HG03095 (cell line): ENCODE results near the gene AKAP6.

Source experiments
- ATAC-seq: cut with Tn5 transposase; IDR thresholded peaks from one replicate; pipeline ENCODE4 v1.9.1; 2021; ENCODE audit warnings: moderate library complexity; ENCODE audit not compliant: unreplicated experiment

Gene AKAP6

DNA sequence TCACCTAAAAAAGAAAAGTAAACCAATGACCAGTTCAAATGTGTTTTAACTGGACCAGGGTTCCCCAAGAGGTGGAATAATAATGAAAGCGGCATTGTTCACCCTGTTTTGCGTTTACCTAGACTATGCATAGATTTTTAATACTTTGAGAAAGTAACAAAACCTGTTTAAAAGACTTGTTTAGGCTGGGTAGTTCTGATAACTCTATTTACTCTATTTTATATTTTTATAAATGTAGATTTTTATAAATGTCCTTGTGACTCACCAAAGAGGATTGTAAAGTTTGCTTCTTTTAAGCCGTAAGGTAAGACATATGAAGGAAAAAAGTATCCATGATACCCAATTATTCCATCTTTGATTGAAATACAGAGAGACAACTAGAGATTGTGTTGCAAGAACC lies 321.6 kb downstream of the AKAP6 start:
- ATAC-seq, result no peak

GRCh38 chr14:32654106-32654505 lies 325.0 kb downstream of the AKAP6 start:
- ATAC-seq, result no peak

- no peak for ATAC-seq
These were observed 327.5 kb downstream of the AKAP6 start for GRCh38 chr14:32656601-32657000.

DNA sequence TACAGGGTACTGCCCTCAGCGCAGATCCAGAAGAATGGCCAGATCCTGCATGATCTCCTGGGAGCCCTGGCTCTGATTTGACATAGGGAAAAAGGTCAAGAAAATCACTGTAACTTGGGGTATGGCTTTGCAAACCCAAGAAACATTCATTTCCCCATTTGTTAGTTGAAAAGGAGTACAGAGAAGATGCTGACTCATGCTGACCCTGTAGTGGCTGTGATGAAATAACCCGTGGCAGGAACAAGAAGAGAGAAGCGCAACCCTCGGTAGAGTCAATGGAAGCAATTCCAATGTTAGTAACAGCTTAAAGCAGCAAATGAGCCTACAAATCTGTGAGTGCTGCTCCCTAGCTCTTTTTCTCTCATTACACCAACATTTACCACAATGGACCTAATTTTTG lies 328.0 kb downstream of the AKAP6 start:
- peak; percentile 75 for ATAC-seq

DNA sequence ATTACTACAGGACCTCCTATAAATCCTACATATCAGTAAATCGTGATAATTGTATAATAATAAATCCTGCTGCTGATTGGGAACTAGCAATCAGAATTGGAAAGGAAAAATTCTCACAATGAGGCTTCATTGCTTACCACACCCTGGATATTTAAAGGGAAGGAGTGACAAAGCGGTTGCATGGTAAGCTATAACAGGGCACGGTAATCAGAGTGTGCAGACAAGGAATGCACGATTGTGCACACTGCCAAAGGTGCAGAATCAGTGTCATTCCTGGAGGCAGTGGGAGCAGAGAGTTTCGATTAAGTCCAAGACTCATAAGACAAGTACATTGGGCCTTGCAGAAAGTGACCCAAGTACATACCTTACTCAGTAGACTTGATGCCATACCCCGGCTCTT lies 332.1 kb downstream of the AKAP6 start:
- no peak for ATAC-seq

- no peak for ATAC-seq
These were observed 333.1 kb downstream of the AKAP6 start for GRCh38 chr14:32662211-32662610.

- no peak for ATAC-seq
These were observed 337.2 kb downstream of the AKAP6 start for GRCh38 chr14:32666308-32666707.

GRCh38 chr14:32667287-32667686 lies 338.2 kb downstream of the AKAP6 start:
- ATAC-seq, result no peak

DNA sequence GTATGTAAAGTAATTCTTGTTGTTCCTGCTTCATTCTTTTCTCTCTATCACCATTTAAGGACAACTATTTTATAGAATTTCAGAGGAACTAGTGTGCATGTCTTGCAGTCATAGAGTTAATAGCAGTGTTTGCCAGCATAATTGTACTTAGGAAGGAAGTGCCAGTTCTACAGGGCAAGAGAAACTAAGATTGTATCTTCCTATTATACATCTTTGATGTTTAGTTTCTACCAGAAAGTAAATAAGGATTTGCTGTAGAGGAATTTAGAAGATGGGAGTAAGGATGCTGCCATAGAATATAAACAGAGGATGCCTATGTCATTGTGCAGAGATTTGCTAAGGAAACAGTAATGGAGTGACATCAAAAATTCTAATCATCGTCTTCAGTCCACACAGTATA lies 338.7 kb downstream of the AKAP6 start:
- no peak for ATAC-seq

DNA sequence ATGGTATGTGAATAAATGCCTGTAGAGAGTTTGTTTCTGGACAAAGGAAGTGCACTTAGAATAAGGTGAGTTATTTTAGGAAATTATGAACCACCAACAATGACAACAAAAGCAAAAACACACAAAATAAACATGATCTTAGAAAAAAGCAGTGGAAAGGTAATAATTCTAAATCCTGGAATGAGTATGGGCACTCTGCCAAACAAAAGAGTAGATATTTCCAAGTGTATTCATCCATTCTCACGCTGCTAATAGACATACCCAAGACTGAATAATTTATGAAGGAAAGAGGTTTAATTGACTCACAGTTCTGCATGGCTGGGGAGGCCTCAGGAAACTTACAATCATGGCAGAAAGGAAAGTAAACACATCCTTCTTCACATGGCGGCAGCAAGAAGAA lies 340.3 kb downstream of the AKAP6 start:
- ATAC-seq, result no peak

DNA sequence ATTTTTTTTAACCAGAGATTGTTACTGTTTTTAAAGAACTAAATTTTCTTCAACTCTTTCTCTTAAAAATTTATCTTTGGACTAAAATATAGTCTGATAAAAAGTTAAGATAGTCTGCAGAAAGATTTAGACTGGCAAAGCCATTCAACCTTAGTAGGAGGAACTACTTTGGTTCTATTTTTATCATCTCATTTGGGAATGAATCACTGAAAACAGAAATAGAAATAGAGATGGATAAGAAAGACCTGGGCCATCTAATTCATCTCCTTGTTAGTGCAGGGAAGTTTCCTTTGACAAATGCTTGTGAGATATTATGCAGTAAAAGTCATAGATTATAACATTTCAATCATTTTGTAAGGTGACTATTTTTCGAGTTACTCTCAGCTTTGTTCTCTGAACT lies 346.3 kb downstream of the AKAP6 start:
- ATAC-seq, result no peak

- ATAC-seq, result no peak
These were observed 348.2 kb downstream of the AKAP6 start for GRCh38 chr14:32677129-32677780.

- ATAC-seq, result no peak
These were observed 349.0 kb downstream of the AKAP6 start for GRCh38 chr14:32678088-32678487.

- no peak for ATAC-seq
These were observed 351.0 kb downstream of the AKAP6 start for GRCh38 chr14:32679927-32680612.

DNA sequence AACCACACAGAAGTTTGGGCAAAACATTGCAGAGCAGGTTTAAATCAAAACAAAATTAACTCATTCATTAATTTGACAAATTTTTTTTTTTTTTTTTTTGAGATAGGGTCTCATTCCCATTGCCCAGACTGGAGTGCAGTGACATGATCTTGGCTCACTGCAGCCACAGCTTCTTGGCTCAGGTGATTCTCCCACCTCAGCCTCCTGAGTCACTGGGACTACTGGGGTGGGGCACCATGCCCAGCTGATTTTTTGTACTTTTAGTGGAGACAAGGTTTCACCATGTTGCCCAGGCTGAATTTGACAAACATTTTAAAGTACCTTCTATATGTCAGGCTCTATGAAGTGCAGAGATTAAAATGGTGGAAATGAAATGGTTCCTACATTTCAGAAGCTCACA lies 352.5 kb downstream of the AKAP6 start:
- ATAC-seq, result no peak

- no peak for ATAC-seq
These were observed 353.1 kb downstream of the AKAP6 start for GRCh38 chr14:32682214-32682613.

DNA sequence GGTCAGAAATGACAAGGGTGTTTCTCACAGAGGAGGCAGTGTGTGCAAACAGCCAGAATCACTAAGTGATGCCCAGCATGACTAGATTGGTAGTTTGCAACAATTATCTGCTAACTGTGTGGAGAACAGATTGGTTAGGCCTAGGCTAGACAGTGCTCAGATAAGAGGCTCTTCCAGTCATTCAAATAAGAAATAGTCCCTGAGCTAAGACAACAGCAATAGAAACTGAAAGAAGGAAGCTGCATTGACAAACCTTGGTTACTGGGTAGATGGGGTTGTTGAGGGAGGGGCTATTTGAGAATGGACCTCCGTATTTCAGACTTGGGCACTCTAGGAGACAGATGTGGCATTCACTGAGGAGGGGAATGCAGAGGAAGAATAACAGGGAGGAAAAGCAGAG lies 354.6 kb downstream of the AKAP6 start:
- ATAC-seq, result peak; percentile 70

GRCh38 chr14:32688941-32689340 lies 359.8 kb downstream of the AKAP6 start:
- ATAC-seq, result no peak

DNA sequence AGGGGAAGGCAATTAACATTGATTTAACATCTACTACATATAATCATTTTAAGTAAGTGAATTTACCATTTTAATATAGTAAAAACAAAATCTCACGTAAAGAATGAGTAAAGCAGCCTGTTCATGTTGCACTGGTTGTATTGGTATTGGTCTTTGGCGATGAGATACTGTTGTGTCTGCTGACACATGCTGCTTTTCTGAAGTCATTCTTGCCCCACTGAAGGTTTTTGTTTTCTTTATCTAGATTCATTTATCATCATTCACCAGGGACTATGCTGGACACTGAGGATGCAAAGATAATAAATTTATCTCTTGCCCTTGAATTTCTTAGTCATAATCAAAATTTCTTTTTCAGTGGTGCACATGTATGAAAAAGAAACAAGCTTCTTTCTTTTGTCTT lies 363.3 kb downstream of the AKAP6 start:
- ATAC-seq, result no peak

DNA sequence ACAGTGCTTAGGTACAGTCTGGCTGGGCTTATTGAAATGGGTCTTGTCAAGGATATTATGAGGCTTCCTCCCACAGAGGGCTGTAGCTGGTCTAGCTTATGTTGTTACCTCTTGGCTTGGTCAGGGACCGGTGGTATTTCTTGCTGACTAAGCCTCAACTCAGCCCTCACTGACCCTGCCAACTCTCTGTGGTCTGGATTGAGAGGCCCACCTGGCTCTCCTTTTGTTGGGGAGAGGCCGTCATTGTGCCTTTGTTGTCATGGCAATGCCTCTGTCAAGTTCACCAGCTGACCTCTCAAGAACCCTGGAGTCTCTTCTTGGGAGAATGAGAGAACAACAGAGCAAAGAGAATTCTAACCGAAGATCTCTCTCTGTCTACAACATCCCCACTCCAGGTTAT lies 364.0 kb downstream of the AKAP6 start:
- ATAC-seq, result no peak

DNA sequence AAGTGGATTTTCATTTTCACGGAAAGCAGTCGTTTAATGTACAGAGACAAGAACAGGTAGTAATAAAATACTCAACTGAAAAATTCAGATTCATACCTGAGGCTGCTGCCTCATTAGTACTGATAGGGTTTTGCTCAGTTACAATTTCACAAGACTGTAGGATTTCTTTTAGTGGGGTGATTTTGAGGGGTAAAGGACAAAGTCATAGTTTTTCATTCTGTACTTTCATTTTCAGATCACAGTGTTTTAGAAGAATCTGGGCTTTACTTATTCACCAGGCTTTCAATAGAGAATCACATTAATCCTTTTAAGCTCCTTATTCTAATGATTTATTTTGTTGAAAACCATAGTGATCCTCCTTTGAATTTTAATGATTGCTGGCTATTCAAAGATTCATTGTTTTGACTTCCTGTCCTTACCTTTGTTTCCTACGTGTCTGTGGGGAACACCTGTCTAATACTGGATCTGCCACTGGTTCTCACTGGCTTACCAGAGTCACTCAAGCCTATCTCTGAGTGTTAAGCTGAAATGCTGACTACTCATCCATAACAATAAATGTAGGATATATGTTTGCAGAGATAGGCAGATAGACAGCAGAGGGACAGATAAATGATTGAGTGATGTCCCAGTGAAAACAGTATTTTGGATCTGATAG lies 365.8 kb downstream of the AKAP6 start:
- ATAC-seq, result no peak

DNA sequence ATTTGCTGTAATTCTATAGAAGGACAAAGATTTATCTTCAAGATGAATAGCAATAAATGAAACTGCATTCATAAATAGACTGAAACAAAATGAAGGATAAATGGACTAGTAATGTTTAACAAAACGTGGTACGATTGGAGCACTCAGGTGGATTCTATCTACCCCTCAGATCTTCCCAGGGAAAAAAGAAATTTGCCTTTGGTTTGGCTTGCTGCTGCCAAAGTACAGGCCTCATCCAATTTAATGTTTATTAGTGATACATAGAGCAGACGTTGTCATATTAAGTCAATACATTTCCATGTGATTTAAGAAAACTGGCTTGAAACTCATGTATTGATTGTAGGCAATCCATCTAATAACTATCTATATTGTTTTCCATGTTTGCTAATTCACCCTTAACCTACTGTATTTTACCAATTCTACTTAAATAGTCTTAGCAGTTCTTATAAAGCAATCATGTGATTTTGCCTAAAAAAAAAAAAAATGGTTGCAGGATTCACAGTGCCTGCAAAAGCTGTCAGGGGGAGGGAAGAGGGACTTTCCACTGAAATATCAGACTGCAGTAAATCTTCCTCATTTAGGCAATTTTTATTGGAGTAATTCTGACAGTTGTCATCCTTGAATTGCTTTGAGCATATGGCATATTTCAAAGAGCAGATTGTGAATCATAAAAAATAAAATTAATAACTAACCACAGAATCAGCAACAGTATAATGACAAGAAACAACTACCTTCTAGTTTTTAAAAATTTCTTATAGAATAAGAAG lies 367.4 kb downstream of the AKAP6 start:
- ATAC-seq, result no peak
